ENCODE measurements around the gene PAN3.

The PAN3 gene

GRCh38 chr13:28333204-28333881 lies 195.0 kb downstream of the PAN3 start:
- Mint-ChIP-seq H3K27ac (no peak overlapping the region), H3K36me3 (no peaks in the 10 kb centered on the region), H3K27me3 (no peaks in the 10 kb centered on the region), H3K4me1 (no peaks in the 10 kb centered on the region), H3K9me3 (no peaks in the 10 kb centered on the region), H3K4me3 (no peak overlapping the region)
- ATAC-seq (ENCODE audit: low read depth) = no peak
- DNase-seq (ENCODE audit: low spot score in 2 of 2) = no peak

- Mint-ChIP-seq H3K36me3 (no peaks in the 10 kb centered on the region), H3K4me1 (no peaks in the 10 kb centered on the region), H3K27ac (no peak overlapping the region), H3K9me3 (no peaks in the 10 kb centered on the region), H3K27me3 (peaks cover 4% of the 10 kb centered on the region), H3K4me3 (no peak overlapping the region)
- DNase-seq (ENCODE audit: low spot score in 2 of 2) = no peak
- no peak for ATAC-seq (ENCODE audit: low read depth)
These were observed 197.9 kb downstream of the PAN3 start for GRCh38 chr13:28336193-28336657.

- H3K27me3 Mint-ChIP-seq = peaks cover 4% of the 10 kb centered on the region
- no peaks in the 10 kb centered on the region for H3K4me1 Mint-ChIP-seq
- DNase-seq (ENCODE audit: low spot score in 2 of 2) (no peak), ATAC-seq (ENCODE audit: low read depth) (no peak)
- H3K4me3 Mint-ChIP-seq = no peak overlapping the region
- H3K27ac Mint-ChIP-seq = no peak overlapping the region
- no peaks in the 10 kb centered on the region for H3K36me3 Mint-ChIP-seq
- no peaks in the 10 kb centered on the region for H3K9me3 Mint-ChIP-seq
These were observed 199.0 kb downstream of the PAN3 start for GRCh38 chr13:28337166-28338005.

- no peaks in the 10 kb centered on the region for H3K36me3 Mint-ChIP-seq
- no peak for DNase-seq (ENCODE audit: low spot score in 2 of 2)
- no peaks in the 10 kb centered on the region for H3K9me3 Mint-ChIP-seq
- ATAC-seq (ENCODE audit: low read depth) = no peak
- H3K27ac Mint-ChIP-seq = no peak overlapping the region
- no peak overlapping the region for H3K4me3 Mint-ChIP-seq
- H3K27me3 Mint-ChIP-seq = peaks cover 4% of the 10 kb centered on the region
- H3K4me1 Mint-ChIP-seq = no peaks in the 10 kb centered on the region
These were observed 199.7 kb downstream of the PAN3 start for GRCh38 chr13:28338006-28338574.

- peaks cover 4% of the 10 kb centered on the region for H3K27me3 Mint-ChIP-seq
- DNase-seq (ENCODE audit: low spot score in 2 of 2) (no peak), ATAC-seq (ENCODE audit: low read depth) (no peak)
- H3K27ac Mint-ChIP-seq = no peak overlapping the region
- no peaks in the 10 kb centered on the region for H3K4me1 Mint-ChIP-seq
- H3K36me3 Mint-ChIP-seq = no peaks in the 10 kb centered on the region
- no peaks in the 10 kb centered on the region for H3K9me3 Mint-ChIP-seq
- no peak overlapping the region for H3K4me3 Mint-ChIP-seq
These were observed 200.4 kb downstream of the PAN3 start for GRCh38 chr13:28338742-28339141.

- ATAC-seq (ENCODE audit: low read depth) (no peak), DNase-seq (ENCODE audit: low spot score in 2 of 2) (no peak)
- Mint-ChIP-seq H3K27me3 (peaks cover 10% of the 10 kb centered on the region), H3K4me3 (no peak overlapping the region), H3K4me1 (no peaks in the 10 kb centered on the region), H3K9me3 (no peaks in the 10 kb centered on the region), H3K36me3 (peaks cover 3% of the 10 kb centered on the region), H3K27ac (no peak overlapping the region)
These were observed 201.1 kb downstream of the PAN3 start for GRCh38 chr13:28339419-28339818.

- ATAC-seq (ENCODE audit: low read depth) (no peak), DNase-seq (ENCODE audit: low spot score in 2 of 2) (no peak)
- Mint-ChIP-seq H3K9me3 (no peaks in the 10 kb centered on the region), H3K4me1 (no peaks in the 10 kb centered on the region), H3K36me3 (peaks cover 4% of the 10 kb centered on the region), H3K27ac (no peak overlapping the region), H3K27me3 (peaks cover 10% of the 10 kb centered on the region), H3K4me3 (no peak overlapping the region)
These were observed 202.0 kb downstream of the PAN3 start for GRCh38 chr13:28340272-28340793.

- peaks cover 10% of the 10 kb centered on the region for H3K27me3 Mint-ChIP-seq
- H3K27ac Mint-ChIP-seq = no peak overlapping the region
- no peak overlapping the region for H3K4me3 Mint-ChIP-seq
- ATAC-seq (ENCODE audit: low read depth) (no peak), DNase-seq (ENCODE audit: low spot score in 2 of 2) (no peak)
- peaks cover 4% of the 10 kb centered on the region for H3K36me3 Mint-ChIP-seq
- H3K4me1 Mint-ChIP-seq = no peaks in the 10 kb centered on the region
- H3K9me3 Mint-ChIP-seq = no peaks in the 10 kb centered on the region
These were observed 203.9 kb downstream of the PAN3 start for GRCh38 chr13:28342251-28342650.

GRCh38 chr13:28344163-28344562 lies 205.8 kb downstream of the PAN3 start:
- H3K36me3 Mint-ChIP-seq = peaks cover 4% of the 10 kb centered on the region
- H3K27ac Mint-ChIP-seq = no peak overlapping the region
- H3K4me1 Mint-ChIP-seq = no peaks in the 10 kb centered on the region
- peaks cover 8% of the 10 kb centered on the region for H3K27me3 Mint-ChIP-seq
- H3K9me3 Mint-ChIP-seq = no peaks in the 10 kb centered on the region
- DNase-seq (ENCODE audit: low spot score in 2 of 2) (no peak), ATAC-seq (ENCODE audit: low read depth) (no peak)
- no peak overlapping the region for H3K4me3 Mint-ChIP-seq
